NOMO-1 (cell line): Measurements from ENCODE around the gene NUP214.
"Not testable (repeated sequence)": the region's sequence is repeated elsewhere in the genome, so short reads cannot be mapped to it uniquely, and the experiment has no call there.

ENCODE experiments used
- DNase-seq, 2 experiments: peaks; one replicate each; lab custom pipeline; 2025; ENCODE audit not compliant: unreplicated experiment in 2 of 2; lab: John Stamatoyannopoulos, UW

The NUP214 gene

DNA sequence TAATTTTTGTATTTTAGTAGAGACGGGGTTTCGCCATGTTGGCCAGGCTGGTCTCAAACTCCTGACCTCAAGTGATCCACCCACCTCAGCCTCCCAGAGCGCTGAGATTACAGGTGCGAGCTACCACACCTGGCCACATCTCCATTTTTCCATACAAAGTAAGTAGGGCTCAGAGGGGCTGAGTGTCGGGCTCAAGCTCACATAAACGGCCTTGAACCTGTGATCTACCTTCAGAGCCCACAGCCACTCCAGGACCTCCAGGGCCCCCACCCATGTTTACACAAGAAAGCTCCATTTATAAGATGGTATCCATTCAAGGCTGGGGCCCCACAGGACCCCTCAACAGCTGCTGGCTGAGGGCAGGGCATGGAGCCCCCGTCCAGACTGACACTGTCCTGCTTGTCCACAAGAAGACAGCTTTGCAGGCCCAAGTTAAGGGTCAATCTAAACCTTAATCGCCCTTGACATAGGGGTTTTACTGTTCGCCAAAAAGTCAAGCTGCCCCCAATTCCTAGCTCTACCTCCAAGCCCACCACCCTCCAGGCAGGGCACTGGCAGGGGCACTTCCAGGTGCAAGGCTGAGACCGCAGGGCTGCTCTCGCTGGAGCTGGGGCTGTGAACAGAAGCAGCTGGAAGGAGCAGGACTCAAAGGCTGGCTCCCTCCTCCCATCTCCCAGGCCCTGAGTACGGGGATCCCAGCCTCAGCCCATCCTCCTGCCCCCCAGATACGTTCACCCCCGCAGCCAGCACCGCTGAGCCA lies 132.1 kb downstream of the NUP214 start:
- DNase-seq, result no peak

DNA sequence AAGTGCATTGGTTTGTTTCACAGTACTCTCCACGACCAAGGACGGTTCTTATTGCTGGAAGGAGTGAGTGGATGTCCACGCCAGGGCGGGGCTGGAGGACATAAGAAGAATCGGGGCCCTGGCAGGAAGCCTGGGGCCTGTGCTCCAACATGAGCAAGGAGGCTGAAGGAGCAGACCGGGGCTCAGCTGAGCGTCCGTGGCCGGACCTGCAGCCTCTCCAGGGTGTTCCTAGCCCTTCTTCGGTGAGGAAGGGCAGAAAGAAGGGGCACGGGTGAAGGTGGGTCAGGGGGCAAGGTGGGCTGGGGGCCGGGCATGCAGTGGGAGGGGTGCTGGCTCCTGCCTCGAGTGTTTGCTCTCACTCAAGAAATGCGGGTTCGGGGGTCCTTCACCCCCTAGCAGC lies 132.8 kb downstream of the NUP214 start:
- DNase-seq, result no peak

DNA sequence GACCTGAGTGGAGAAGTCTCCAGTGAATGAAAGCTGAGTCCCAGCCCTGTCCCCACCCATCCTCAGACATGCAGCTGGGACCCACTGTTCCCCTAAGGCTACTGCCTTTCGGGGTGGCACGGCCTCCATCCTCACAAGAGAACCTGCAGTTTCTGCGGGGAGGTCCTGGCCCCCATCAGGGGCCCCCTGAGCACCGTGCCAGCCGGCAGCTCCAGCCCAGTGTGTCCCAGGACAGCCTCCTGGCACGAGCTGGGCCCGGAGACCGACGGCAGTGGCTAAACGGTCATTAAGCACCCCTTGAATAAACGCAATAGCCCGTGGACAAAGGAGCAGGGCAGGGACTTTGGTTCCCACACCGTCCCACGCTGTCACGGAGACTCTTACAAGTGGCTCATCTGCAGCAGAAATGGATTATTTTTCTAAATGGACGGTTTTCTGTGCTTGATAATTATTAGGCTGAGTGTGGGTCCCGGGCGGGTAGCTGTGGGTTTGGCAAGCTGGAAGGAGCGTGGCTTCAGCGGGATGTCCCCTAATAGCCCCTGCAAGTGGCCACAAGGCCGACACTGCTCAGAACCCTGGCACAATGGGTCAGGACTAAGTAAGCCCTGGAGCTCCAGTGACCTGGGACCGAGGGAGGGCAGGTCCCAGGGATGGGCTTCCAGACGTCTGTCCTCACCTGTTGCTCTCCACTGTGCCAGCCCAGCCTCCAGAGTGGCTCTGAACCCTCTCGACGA lies 133.5 kb downstream of the NUP214 start:
- no peak for DNase-seq

DNA sequence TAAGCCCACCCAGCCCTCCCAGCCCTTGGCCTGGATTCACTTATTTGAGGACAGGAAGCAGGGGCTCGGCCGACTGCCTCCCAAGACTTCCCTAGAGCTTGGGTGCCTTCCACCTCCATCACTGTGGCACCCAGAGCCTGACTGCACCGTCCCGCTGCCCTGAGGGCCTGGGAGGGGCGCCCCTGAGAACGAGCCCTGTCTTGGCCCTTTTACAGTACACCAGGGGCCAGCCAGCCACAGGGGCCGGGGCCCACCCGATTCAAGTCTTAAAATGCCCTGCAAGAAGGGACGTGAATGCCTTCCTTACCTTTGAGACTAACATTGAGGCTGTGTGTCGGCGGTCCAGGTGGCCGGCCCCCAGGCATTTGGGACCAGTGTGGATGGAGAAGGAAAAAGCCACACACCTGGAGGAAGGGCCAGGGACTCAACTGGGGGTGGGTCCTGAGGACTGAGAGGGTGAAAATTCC lies 134.1 kb downstream of the NUP214 start:
- DNase-seq, result no peak

DNA sequence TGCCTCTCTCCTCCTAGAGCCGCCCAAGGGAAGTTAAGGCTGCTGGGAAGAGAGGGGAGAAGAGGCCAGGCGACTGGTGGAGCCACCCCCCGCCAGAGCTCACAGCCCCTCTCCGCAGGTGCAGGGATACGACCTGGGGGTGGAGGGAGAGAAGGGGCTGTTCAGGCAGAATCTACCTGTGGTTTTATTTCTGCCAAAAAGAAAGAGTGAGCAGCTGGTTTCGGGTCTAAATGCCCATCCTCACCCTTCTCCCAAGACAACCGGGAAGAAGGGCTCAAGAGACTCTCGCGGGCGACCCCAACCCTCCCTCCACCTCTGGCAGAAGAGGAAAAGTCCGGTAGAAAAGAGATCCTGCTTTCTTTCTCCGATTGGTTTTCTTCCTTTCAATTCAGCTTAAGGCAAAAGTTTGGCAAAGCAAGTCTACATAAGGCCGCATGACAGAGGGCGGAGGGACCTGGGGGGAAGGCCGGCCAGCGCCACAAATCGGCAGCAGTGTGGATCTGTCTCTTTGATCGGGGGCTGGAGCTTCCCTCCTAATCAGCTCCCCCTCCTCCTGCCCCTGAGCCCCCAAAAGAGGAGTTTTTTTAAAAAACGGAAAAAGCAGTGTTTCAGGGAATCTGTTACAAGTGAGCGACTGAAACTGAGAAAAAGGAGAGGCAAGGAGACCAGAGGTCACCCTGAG lies 134.7 kb downstream of the NUP214 start:
- DNase-seq, result no peak

DNA sequence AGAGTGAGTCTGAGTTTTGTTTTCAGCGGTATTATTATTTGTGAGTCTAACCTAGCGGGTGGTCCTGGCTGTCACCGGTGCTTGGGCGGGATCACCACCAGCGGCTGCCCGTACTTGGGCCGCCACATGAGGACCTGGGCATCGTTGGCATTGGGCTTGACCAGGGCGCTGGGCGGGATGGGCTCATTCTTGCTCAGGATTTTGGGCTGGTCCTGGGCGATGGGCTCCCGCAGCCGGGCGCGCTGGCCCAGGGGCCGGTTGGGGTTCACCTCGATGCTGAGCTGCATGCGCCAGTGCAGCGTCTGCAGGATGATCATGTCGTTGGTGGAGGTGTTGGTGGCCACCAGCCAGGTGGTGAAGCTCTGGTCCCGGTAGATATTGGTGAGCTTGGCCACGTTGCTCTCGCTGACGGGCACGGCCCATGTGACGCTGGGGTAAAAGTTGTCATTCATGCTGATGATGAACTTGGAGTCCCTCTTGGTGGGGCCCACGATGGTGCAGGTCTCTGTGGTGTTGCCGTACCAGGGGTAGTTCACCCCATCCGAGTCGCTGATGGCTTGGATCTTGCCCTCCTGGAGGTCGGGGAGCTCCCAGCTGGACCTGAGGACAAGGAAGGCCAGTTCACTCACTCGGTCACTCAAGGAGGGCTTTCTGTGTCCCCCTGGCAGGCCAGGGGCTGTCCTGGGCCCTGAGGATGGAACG lies 135.5 kb downstream of the NUP214 start:
- no peak for DNase-seq

DNA sequence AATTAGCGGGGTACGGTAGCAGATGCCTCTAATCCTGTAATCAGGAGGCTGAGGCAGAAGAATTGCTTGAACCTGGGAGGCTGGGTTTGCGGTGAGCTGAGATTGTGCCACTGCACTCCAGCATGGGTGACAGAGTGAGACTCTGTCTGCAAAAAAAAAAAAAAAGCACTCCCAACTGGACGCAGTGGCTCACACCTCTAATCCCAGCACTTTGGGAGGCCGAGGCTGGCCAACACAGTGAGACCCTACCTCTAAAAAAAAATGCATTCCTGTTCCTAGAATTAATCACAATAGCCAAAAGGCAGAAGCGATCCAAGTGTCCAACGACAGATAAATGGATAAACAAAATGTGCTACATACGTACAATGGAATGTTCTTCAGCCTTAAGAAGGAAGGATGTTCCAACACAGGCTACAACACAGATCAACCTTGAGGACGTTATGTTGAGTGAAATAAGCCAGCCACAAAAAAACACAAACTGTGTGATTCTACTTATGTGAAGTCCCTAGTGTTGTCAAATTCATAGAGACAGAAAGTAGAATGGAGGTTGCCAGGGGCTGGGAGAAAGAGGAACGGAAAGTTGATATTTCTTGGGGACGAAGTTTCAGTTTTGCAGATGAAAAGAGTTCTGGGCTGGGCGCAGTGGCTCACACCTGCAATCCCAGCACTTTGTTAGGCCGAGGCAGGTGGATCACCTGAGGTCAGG lies 137.1 kb downstream of the NUP214 start:
- peak; percentile 40 to 66 for DNase-seq

DNA sequence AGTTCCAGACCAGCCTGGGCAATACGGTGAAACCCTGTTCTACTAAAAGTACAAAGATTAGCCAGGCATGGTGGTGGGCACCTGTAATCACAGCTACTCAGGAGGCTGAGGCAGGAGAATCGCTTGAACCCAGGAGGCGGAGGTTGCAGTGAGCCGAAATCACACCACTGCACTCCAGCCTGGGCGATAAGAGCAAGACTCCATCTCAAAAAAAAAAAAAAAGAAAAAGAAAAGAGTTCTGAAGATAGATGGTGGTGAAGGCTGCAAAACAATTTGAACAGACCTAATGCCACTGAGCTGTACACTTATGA lies 137.6 kb downstream of the NUP214 start:
- DNase-seq, result not testable (repeated sequence)

DNA sequence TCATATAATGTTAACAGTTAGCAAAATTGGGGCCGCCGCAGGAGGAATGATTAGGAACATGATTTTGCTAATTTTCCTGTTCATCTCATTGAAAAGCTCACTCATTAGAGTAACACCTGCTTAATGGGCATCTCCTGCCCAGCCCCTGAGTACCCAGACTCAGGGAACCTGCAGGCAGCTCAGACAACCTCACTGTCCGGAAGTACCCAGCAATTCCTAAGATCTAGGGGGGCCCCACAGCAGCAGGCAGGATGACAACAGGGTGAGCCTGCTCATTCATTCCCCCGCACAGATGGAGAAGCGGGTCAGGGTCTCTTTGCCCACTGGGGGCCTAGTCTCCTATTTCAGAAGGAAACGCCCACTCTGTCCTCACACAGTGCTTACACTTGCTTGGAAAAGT lies 138.3 kb downstream of the NUP214 start:
- no peak for DNase-seq

DNA sequence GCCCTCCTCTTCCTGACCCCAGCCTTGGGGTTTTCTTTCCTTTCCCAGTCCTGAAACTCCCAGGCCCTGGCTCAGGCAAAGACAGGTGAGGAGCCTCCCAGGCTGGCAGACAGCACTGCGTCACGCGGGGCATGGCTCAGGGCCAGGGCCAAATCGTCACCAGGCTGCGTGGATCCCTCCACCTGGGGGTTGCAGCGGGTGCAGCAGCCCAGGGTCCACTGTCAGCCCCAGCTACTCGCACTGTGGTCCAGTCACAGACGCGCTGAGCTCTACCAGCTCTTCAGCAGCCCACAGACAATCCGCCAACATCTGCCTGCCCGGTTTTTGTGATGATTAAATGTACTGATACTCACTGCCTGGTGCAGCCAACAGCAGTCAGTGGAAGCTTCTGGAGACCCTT lies 138.8 kb downstream of the NUP214 start:
- DNase-seq, result no peak

DNA sequence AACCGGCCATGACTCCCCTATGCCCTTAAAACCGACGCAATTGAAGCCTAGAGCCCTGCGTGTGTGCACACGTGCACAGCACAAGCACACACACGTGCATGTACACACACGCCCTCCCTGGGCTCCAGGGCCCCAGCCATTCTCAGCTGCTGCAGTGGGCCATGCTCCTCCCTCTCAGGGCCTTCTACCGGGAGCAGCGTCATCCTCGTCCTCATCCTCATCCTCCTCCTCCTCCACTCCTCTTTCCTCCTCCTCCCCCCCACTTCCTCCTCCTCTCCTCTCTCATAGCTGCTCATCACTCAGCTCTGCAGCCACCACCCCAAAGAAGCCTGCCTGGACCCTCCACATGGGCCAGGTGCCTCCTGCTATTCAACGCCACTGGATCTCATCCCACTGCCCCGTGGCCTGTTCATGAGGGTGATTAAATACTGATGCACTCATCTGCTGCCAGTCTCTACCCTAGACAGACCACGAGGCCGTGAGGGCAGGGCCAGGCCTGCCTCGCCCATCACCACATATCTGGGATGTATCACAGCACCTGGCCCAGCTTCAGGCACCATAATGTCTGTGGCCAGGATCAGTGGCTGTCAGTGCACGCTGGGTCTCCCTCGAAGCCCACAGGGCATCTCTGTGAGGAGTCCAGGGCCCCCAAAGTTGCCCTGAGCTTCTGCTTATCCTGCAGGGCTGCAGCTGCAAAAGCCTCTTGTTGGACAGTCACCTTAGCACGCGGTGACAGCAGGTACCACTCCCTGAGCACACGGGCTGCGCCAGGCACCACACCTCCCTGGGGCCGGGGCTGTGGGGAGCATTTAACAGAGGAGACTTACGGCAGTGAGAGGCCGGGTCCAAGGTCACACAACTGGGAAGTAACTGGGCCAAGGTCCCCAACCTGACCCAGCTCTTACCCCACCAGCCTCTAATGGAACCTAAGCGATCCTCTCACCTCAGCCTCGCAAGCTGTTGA lies 141.2 kb downstream of the NUP214 start:
- no peak for DNase-seq

DNA sequence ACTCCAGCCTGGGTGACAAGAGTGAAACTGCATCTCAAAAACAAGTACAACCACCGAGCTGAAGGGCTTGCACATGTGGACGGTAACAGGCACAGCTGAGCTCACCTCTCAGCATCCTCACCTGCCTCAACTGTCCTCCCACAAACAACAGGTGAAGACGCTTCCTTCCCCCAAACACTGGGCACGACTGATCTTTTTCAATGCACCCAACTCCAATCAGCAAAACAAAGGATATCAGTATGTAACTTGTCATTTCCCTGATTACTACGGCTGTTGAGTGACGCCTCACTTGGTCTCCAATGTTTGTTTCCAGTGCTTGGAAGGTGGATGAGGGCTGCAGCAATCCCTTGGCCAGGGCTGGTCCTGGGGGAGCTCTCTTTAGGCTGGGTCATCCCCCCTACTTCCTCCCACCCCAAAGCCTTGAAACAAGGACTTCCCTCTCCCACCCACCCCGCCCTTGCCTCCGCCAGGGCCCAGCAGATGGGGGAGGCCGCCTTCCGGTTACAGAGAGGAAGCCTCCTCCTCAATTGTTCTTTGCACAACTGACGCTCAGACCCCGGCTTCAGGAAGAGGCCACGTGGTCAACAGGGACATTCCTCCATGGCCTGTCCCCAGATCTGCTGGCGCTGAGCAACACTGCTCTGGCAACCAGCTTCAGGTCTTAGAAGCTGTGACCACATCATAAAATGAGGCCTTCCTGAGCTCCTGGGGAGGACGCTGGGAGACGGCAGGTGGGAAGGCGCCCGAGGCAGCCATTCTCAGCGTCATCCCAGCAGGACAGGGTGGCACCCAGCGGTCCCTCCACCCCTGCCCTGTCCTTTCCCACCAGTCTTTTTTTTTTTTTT lies 145.0 kb downstream of the NUP214 start:
- DNase-seq, result peak; percentile 59 to 85

DNA sequence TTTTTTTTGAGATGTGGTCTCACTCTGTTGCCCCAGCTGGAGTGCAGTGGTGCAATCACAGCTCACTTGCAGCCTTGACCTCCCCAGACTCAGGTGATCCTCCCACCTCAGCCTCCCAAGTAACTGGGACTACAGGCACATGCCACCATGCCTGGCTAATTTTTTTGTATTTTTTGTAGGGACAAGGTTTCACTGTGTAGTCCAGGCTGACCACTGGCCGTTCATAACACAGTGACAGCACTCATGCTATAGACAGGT lies 145.6 kb downstream of the NUP214 start:
- DNase-seq, result not testable (repeated sequence)

DNA sequence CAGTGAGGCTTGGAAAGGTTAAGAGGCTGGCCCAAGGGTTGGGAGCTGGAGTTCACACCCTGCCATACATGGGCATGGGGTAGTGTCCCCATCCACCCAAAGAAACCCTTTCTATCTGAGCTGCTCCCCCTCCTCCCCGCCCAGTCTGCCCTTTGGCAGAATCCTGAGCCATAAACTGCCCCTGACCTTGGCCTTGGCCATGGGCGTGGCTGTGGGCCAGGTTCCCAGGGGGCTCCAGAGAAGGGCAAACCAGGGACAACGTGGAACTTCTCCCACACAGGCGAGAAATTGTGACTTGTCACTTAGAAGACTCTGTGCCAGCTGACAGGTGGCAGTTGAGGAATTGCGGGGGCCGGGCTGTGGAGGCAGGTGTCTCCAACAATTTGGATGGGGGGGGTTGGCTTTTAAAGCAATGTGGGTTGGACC lies 146.1 kb downstream of the NUP214 start:
- no peak for DNase-seq

DNA sequence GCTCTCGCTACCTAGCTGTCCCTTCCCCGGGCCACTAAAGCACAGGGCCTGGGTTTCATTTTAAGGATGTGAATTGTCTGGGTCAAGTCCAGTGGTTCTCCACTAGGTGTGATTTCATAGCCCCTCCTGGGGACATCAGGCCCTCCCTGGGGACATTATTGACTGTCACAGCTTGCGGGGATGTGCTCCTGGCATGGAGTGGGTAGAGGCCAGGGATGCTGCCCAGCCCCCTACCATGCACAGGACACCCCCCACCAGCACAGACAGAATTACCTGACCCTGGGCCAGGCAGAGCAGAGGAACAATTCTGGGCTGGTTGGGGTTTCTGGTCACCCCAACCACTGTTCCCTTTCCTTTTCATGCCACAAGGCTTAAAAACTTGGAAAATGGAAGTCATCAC lies 146.8 kb downstream of the NUP214 start:
- DNase-seq, result no peak

DNA sequence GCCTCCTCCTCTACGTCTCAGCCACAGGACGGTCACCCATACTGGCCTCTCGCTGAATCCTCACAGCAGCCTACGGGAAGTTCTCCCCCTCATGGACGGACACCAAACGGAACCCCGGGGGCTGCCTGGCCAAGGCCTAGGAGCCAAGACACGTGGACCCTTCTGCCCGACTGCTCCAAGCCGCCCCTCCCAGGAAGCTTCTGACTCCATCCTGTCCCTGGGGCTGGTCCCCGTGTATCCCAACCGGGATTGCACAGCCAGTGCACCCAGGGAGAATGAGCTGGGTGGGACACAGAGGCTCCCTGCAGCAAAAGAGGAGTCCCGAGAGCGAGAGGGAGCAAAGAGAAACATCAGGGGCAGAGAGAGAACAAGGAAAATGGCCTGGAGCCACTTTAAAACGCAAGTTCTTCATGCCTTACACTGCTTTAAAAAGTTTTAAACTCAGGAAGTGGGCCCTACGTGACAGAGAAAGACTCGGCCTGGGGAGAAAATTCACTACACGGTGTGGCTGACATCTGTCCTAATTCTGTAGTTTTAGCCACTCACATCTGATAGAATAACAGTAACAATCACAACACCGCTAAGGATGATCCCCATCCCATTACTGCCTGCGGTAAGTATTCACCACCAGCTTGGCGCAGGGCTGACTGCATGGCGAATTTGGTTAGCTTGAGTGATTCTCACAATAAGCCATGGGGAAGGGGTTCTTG lies 147.9 kb downstream of the NUP214 start:
- DNase-seq, result peak in 1 of 2 experiments; percentile 12

DNA sequence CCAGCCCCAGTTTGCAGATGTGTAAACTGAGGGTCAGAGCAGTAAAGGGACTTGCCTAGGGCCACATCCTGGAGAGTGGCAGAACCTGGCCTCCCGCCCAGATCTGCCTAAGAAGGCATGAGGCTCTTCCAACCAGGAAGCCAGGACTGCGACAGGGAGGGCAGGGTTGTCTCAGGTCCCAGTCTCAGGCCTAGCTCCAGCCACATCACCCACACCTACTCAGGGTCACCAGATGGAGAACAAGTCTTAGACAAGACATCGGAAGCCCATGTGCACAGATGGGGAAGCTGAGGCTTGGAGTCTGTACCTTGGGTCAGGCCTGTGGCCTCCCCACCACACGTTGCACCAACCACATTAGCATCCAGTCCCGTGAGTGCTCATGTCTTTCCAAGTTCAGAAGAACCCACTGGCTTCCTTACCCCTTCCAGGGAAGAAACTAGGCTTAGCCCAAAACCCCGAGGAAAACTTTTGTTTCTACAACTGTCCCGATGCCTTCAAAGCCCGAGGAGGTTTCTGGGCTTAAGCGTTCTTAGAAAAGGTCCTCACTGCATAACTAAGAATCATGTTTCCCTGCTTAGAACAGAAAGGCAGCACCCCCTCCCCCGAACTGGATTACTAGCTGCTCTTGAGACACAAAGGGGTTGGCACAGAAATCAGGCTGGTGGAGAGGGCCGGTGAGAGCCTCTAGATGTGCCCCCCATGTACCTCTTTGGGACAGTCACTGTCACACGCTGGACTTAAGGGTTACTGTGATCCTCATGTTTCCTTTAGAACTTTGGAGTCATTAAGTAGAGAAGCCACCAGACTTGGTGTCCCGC lies 148.7 kb downstream of the NUP214 start:
- peak in 1 of 2 experiments; percentile 30 for DNase-seq
